ENCODE measurements around the gene FAM222B. TPM values are rescaled to one million over a fixed set of nuclear protein-coding genes. Genes with fewer than 3 reads are reported as not detected.

Gene FAM222B
- total and polyA plus RNA-seq, 9 of the 15 experiments (the other 6 are each of a cell fraction or from before 2014, with no cell fraction given), result 4.0 to 34.6 (median 7.5) TPM

- no peak for TF ChIP-seq NCOA2 (IDR thresholded peaks at IDR 0.05; ENCODE audit: partially characterized antibody in 2 of 2)
- TF ChIP-seq, protein P1, sequence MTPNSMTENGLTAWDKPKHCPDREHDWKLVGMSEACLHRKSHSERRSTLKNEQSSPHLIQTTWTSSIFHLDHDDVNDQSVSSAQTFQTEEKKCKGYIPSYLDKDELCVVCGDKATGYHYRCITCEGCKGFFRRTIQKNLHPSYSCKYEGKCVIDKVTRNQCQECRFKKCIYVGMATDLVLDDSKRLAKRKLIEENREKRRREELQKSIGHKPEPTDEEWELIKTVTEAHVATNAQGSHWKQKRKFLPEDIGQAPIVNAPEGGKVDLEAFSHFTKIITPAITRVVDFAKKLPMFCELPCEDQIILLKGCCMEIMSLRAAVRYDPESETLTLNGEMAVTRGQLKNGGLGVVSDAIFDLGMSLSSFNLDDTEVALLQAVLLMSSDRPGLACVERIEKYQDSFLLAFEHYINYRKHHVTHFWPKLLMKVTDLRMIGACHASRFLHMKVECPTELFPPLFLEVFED (CRISPR knock-in tag; conservative IDR thresholded peaks at IDR 0.05), result peak; percentile 76; the same call in 1 of the 2 replicates
- TF ChIP-seq CCNT2 (IDR thresholded peaks at IDR 0.05; ENCODE audit: borderline replicate concordance, extremely low read depth, insufficient read length, low read depth, low read length), result peak; percentile 90
- TF ChIP-seq, protein P2, sequence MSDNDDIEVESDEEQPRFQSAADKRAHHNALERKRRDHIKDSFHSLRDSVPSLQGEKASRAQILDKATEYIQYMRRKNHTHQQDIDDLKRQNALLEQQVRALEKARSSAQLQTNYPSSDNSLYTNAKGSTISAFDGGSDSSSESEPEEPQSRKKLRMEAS (CRISPR knock-in tag; IDR thresholded peaks at IDR 0.05), result peak; percentile 40; the same call in 1 of the 2 replicates
- TF ChIP-seq, protein P3, sequence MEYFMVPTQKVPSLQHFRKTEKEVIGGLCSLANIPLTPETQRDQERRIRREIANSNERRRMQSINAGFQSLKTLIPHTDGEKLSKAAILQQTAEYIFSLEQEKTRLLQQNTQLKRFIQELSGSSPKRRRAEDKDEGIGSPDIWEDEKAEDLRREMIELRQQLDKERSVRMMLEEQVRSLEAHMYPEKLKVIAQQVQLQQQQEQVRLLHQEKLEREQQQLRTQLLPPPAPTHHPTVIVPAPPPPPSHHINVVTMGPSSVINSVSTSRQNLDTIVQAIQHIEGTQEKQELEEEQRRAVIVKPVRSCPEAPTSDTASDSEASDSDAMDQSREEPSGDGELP (CRISPR knock-in tag; IDR thresholded peaks at IDR 0.05; ENCODE audit: borderline replicate concordance), result peak; percentile 61; the same call in 1 of the 2 replicates
- TF ChIP-seq BCOR (IDR thresholded peaks at IDR 0.05), result peak; percentile 39
- TF ChIP-seq NR2C1 (IDR thresholded peaks at IDR 0.05), result peak; percentile 52; the same call in 1 of the 2 replicates
- TF ChIP-seq NR2C1 (tag; IDR thresholded peaks at IDR 0.05), result peak; percentile 26; the same call in 1 of the 2 replicates
- TF ChIP-seq TRIM28 (IDR thresholded peaks at IDR 0.05), result peak; percentile 63
- TF ChIP-seq SETDB1 (IDR thresholded peaks at IDR 0.05; ENCODE audit: low read length), result no peak
- peak; percentile 94 for TF ChIP-seq ASH1L (IDR thresholded peaks at IDR 0.05; ENCODE audit: borderline replicate concordance, low read depth, partially characterized antibody)
- TF ChIP-seq SRSF1 (IDR thresholded peaks at IDR 0.05; ENCODE audit: low read depth, low read length), result no peak
- peak in 1 of 2 experiments; percentile 52; a peak in 2 of 4 replicates for TF ChIP-seq HDAC1 (IDR thresholded peaks at IDR 0.05)
- TF ChIP-seq PRPF4 (IDR thresholded peaks at IDR 0.05; ENCODE audit: insufficient read depth, low read depth, low read length, poor library complexity, severe bottlenecking), result peak; percentile 67
- 0 out of 2 replicates have a peak, but pooled peaks have one; percentile 5 for TF ChIP-seq SMARCE1 (IDR thresholded peaks at IDR 0.05)
- TF ChIP-seq HES1 (IDR thresholded peaks at IDR 0.05; ENCODE audit: low read depth), result 0 out of 2 replicates have a peak, but pooled peaks have one; percentile 14
- TF ChIP-seq POLR2AphosphoS5 (IDR thresholded peaks at IDR 0.05; ENCODE audit: control insufficient read depth, insufficient read depth, low read depth, low read length), result peak; percentile 5; the same call in 1 of the 2 replicates
- TF ChIP-seq TAF1 (IDR thresholded peaks at IDR 0.05; ENCODE audit: control insufficient read depth, extremely low read depth, insufficient read depth, low read length, severe bottlenecking), result peak; percentile 51
- 0 out of 2 replicates have a peak, but pooled peaks have one; percentile 9 for TF ChIP-seq LARP7 (IDR thresholded peaks at IDR 0.05)
- peak; percentile 73; the same call in 1 of the 2 replicates for TF ChIP-seq HLTF (IDR thresholded peaks at IDR 0.05)
- TF ChIP-seq HIVEP1 (CRISPR knock-in tag; IDR thresholded peaks at IDR 0.05), result no peak
- TF ChIP-seq STAT5B (CRISPR knock-in tag; IDR thresholded peaks at IDR 0.05), result no peak
- TF ChIP-seq KDM1A (IDR thresholded peaks at IDR 0.05), result peak in 1 of 2 experiments; percentile 70; a peak in 1 of 4 replicates
- TF ChIP-seq GABPB1 (CRISPR knock-in tag; IDR thresholded peaks at IDR 0.05), result peak; percentile 90
- no peak for TF ChIP-seq MYC (IDR thresholded peaks at IDR 0.05; ENCODE audit: low read depth, low read length)
- TF ChIP-seq MYC (CRISPR knock-in tag; IDR thresholded peaks at IDR 0.05; ENCODE audit: borderline replicate concordance, low read depth), result no peak
Measured at GRCh38 chr17:28812091-28812747, 30.4 kb downstream of the FAM222B start (continued).

All from K562 (cell line).